HG03439 (cell line): ENCODE data around the gene STC2.
A peak's percentile ranks its signal among the peaks of the same experiment; 100 is the strongest.
"Not testable (repeated sequence)": the region's sequence is repeated elsewhere in the genome, so short reads cannot be mapped to it uniquely, and the experiment has no call there.

ENCODE experiments used
- ATAC-seq: cut with Tn5 transposase; IDR thresholded peaks from one replicate; pipeline ENCODE4 v1.9.1; 2021; ENCODE audit warnings: mild to moderate bottlenecking, moderate library complexity; ENCODE audit not compliant: unreplicated experiment

The STC2 gene

DNA sequence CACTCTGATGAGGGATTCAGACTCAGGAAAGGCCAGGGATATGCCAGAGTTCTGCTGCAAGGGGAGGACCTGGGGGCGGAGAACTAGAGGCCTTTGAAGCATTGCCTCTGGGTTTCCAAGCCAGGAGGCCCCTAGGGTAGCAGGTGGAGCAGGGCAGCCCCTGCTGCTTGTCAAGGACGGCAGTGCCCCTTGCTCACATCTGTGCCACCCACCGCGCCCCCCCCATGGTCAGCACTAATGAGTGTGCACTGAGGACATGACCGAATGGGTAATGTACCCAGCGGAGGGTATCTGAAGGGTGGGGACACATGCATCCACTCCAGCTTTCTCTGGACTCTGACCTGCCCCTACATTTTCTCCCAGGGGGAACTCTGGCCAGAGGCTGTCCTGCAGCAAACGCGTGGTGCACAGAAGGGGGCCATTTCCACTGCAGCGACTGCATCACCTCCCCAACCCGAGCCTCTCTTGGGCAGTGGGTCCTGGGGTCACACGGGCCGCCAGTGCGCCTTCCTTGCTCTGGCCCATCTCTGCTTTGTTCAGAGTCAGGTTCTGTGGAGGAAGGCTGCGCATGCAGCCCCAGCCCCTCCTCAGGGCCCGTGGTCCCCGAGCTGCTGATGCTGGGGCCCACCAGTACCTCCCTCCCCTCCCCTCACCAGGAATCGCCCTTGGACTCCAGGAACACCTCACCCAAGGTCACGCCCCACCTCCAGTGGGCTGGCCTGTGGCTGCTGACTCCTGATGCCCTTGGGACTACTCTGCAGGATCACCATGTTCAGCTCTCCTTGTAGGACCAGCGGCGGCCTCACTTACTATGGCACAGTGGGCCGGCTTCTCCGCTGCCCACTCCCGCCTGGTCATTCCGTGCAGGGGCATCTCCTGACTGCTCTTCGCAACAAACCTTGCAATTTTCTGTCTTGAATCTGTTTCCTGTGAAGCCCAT is 31.2 kb downstream of the STC2 start:
- no peak for ATAC-seq

DNA sequence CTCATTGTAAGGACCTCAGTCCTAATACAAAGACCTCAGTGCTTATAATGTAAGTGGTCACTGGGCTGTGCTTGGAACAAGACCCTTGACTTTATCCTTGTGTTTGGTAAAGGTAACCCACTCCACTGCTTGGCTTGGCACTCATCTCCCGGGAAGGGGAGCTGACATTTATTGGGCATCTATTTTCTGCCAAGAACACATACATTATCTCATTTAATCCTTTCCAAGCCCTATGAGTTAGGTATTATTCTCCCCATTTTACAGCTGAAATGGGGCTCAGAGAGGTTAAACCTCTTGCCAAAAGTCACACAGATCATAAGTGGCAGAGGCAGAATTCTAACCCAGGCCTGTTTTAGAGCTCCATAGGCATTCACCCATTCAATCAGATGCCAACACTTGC is 32.4 kb downstream of the STC2 start:
- no peak for ATAC-seq

DNA sequence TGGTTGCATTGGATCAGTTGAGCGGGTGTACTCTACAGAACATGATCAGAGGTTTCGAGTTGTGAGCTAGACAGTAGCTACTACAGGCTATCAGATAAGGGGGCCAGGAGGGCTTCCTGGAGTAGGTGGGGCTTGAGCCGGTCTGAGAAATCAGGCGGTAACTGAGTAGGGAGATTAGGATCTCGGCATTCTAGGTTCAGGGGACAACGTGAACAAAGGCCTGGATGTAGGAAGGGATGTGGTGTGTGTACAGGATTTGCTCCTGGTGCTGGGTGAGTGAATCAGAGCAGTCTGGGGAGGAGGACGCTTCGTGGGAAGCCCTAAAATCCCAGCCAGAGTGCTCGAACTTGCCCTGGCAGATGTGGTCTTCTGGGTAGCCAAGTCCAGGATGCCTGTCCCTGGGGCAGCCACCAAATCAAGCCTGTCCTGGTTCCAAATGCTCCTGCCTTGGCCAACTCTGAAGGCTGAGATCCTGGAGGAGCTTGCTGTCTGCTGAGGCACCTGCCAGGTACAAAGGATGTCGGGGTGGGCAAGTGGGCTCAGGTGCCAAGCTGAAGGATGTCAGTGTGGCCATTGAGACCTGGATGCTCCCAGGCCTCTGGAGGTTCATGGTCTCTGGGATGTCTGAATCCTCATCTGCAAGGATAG is 33.4 kb downstream of the STC2 start:
- ATAC-seq, result no peak

DNA sequence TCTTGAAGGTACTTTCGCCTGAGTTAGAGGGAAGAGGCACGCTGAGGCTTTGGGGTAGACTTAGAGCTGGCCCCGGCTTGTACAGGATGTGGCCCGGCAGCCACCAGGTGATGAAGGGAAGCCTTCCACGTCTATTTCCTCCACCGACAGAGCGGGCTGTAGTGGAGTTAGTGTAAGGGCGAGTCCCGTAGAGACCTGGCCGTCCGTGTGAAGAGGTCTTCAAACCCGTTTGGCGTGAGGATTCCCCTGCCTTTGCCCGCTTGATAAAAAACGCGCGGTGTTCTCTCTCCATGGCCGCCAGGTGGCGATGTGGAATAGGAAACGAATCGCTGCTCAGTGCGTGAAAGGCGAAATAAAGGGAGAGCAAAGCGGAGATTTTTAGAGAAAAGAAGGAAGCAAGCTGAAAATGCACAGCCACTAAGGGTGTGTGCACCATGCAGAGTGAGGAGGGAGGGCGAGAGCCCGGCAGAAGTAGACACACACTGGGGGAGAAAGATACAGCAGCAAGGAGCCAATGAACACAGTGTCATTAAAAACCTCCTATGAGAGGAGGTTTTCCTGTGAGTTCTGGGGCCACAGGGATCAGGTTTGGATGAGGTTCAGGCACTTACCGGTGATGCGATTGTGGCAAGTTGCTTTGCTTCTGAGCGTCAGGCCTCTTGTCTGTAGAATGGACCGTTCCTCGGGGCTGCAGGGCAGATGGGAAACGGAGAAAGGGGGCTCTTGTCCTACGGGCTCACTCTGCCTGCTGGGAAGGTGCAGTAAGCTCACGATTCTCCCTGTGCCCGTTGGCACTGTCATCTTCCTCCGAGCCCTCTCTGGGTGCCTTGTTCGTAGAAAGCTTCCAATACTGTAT is 34.2 kb downstream of the STC2 start:
- peak; percentile 65 for ATAC-seq

DNA sequence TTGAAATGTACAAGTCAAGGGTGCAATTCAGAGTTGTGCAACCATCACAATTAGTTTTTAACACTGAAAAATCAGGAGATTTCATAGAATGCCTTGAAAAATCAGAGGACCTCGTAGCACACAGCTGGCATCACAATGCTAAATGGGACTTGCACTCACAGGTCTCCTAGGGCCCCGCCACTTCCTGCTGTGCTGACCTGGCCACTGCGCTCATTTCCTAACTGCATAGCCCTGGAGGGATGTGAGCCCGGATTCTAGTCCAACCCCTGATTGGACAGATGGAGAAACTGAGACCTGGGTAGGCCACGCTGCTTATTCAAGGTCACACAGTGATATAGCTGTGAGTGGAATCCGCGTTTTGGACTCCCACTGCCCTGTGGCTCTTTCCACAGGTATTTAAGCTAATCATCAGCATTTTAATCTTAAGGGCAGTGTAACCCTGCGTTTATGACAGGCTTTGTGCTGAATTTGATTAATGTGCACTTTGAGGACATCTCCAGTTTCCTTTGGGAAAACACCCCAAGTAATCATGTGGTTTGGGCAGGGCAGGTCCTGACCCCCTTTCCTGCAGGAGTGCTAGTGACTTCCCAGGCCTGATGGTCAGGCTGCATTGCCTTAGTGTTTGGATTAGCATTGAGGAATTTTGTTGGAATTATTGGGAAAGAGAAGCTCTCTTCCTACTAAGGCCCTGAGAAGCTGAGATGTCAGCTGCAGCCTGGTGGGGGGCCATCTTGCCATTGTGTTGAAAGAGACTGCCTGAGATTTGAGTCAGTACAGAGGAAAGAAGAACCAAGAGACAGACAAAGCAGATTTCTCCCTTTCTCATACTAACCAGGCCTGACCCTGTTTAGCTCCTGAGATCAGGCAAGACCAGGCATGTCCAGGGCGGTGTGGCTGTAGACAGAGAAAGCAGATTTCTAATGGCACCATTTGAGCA is 36.2 kb downstream of the STC2 start:
- no peak for ATAC-seq

DNA sequence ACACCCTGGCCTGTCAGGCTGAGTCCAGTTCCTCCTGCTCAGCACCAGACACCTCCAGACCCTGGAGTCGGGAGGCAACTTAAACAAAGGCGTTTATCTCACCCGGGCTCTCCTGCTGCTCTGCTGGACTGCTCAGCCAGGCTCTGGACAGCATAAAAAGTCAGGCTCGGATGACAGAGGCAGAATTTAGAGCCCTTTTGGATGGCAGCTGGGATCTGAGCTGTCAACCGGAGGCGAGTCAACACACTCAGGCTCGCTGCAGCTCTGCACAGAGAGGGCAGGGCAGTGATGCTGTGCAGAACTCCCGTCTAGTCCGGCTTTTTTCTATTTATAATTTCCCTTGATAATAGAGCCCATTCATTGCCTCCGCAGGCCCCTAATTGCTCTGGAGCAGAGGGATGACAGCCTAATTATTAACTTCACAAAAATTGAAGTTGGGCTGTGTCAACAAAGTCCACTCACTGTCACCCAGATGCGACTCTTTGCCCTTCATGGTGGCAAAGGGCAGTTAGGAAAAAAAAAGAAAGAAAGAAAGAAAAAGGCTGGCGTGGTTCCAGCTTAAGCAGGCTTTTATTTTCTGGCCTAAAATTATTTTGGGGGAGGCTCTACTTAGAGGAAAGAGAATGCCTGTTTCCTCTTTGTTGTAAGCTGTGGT is 37.6 kb downstream of the STC2 start:
- ATAC-seq, result no peak

DNA sequence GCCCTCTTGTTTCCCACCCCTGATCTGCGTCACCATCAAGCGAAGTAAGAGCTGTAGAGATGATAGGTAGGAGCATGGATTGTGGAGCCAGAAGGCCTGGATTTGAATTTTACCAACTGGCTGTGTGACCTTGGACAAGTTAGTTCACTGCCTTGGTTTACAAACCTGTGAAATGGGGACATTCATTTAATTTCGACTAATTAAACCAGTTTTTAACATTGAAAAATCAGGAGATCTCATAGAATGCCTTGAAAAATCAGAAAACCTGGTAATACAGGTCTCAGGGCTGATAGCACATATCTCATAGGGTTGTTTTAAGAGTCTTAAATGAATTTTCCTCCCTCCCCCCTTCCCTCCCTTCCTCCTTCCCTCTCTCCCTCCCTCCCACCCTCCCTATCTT is 38.8 kb downstream of the STC2 start:
- no peak for ATAC-seq

DNA sequence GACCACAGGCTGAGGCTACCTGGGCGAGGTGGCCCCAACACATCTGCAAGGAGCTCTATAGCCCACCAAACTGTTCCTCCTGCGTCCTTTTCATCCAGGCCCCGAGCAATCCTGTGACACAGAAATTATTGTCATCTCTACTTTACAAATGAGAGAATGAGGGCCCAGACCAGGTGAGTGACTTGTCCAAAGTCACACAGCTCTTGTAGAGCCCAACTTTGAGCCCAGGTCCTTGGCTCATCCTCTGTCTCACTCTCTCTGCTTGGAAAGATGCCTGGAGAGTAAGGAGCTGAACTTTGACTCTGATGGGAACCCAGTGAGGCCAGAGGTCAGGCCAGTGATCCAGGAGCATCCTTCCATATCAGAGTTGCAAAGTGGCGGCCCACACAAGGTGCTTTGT is 39.6 kb downstream of the STC2 start:
- ATAC-seq, result no peak

DNA sequence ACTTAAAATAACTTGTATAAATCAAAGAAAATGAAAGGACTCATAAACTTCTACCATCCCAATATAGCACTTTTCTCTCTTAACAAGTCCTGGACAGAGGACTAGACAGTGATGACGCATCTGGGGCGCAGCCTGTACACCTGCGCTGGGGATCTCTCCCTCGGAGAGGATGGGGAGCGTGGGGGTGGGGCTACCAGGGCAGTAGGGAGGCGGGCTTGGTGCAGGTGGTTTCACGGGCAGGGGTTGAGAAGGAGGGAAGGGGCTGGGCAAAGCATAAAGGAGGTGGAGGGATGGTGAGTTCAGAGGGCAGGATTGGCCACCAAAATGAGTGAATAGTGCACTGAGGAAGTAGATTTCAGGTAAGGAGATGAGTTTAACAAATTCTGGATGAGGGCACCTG is 41.1 kb downstream of the STC2 start:
- ATAC-seq, result no peak

DNA sequence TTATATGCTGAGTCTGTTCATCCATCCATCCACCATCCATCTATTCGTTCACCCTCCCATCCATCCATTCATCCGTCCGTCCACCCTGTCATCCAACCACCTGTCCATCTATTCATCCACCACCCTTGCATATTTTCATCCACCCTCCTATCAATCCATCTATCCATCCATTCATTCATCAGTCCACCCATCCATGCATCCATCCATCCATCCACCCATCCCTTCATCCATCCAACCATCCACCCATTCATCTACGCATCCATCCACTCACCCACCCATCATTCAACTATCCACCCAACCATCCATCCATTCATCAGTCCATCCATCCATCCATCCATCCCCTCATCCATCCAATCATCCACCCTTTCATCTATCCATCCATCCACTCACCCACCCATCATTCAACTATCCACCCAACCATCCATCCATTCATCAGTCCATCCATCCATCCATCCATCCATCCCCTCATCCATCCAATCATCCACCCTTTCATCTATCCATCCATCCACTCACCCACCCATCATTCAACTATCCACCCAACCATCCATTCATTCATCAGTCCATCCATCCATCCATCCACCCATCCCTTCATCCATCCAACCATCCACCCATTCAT is 43.8 kb downstream of the STC2 start:
- not testable (repeated sequence) for ATAC-seq

DNA sequence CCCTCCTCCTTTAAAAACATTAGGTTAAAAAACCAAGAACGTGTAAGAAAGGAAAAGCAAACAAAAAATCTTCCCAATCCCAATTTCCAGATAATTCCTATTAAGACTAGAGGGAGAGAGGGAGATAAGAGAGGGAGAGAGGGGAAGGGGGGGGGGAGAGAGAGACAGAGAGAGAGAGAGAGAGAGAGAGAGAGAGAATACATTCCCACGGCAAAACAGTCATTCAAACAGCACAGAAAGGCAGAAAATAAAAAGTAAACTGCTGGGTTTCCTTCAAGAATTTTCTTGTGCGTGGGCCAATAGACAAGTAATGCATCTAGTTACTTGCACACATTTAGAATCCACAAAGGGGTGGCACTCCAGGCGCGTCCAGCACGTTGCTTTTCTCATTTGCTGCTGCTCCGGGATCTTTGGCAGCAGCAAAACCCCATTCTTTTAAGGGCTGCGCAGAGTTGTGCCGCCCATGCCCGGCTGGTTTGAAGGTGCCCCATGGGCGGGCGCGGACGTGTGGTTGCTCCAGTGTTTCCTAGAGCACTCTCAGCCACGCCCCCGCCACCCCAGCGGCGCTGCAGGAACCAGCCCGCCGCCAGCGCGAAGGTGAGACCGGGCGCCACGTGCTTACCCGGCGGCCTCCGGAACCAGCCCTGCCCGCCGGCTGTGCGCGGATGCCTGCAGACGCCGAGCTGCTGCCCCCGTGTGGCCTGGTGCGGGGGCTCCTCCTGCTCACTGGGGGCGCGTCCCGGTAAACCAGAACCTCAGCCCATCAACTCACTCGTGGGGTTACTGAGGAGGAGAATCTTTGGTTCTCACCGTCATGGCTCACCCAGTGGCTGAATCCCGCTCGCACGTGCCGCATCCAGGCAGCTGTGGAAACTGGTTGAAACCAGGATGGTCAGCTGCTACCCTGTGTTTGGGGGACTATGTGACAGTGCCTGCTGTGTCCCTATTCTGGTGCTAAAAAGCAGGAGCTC is 44.6 kb downstream of the STC2 start:
- no peak for ATAC-seq

DNA sequence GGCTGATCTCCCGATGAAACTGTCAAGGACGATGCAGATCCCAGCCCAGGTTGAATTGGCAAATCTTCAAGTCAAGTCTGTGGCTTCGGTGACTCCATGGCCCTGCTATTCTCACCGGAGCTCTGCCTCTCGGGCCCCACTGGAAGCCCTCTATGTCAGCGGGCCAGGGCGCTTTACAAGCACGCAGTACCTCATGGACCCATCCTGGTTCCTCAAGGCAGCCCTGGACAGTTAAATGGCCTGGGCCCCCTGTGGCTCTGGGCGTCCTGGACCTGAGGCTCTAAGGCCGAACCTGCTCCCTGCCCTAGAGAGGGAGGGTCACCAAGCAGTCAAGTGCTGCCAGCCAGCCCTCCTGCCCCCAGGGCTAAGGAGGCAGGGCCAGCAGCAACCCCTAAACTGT is 45.3 kb downstream of the STC2 start:
- ATAC-seq, result no peak

DNA sequence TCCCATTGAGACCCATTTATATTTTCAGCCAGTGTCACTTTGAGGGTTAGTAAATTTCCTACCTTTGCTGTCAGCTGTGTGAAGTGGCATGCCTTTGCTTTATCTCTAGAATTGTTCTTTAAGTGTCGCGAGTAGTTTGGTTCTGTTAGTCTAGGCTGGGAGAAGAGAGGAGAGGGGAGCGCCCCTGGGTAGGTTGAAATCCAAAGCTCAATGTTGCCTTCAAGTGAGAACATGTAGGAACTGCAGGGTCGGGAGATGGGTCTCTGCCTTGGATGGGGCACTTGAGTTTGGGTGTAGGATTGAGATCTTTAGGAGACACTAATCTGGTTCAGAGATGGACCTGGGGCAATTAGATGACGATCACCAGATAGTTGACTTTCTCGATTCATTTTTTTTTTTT is 46.3 kb downstream of the STC2 start:
- no peak for ATAC-seq

DNA sequence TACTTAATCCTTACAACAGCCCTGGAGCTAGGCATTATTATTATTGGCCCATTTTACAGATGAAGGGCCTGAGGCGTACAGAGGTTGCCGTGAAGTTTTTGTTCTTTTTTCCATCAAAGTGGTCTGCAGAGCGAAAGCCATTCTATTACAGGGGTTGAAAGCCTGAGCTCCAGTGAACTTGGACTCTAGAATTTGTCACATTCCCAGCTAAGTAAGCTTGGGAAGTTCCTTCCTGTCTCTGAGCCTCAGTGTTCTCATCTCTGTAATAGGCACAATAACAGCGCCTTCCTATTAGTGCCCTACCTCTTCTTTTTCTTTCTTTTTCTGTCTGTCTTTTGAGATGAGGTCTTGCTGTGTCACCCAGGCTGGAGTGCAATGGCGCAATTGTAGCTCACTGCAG is 49.0 kb downstream of the STC2 start:
- no peak for ATAC-seq

DNA sequence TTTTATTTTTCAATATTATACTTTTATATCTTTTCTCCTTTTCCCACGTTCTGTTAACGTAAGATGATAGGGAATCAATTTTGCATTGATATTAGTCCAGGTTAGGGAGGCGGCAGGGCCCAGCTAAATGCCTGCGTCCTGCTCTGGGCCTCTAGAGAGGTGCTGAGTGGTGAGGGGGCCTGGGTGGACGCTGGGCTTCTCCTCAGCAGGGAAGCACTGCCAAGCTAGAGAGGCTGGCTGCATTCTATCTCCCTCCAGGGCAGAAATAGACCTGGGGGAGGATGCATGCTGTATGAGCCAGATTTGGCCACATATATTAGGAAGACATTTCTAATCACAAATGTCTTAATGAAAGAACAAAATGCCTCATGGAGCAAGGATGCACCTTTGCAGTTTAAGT is 49.6 kb downstream of the STC2 start:
- ATAC-seq, result no peak

DNA sequence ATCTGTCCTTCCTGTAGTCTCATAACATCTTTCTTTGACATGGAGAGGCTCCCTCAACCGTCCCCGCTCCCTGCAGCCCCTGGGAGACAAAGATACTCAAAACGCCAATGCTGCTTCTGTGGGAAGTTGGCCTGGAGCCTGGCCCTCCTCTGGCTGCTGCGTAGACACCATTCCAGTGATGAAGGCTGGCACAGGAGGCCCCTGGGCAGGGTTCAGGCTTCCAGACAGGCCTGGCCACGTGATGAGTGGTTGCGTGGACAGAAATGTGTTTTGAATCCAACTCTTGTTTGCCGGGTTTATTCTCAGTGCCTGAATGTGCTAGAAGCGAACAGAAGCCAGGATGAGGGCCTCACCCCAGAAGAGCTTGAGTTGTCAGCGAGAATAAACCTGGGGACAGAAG is 50.0 kb downstream of the STC2 start:
- no peak for ATAC-seq

DNA sequence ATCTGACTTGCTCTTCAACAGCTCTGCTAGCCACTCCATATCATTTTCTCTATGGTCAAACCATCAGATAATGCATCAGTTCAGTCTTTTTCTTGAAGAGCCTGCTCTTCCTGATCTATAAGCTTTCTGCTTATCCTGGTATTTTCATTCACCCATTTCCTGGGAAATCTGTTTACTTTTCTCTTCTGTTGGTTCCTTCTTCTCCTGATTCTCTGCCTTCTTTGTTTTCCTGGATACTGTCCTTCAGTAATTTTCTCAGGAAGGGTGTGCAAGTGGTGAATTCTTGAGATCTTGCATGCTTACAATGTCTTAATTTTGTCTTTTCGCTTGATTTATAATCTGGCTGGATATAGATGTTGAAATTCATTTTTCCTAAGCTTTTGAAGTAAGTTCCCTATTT is 53.4 kb downstream of the STC2 start:
- no peak for ATAC-seq

DNA sequence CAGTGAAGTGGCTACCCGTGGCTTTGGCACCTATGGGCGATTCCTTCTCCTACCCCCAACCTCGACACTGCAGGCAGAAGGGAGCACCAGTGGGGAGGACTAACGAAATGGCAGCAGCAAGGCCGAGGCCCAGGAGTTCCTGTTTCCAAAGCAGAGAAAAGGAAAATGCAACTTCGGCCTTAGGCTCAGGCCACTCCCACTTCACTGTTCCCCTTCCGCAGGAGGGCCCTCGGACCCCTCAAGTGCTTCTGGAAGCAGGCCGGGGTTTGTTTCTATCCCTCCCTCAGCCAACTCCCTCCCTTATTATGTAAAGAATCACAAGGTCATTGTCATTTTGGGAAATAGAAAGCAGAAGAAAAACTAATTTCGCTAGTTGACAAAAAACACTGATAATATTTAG is 56.8 kb downstream of the STC2 start:
- no peak for ATAC-seq
